ENCODE results near the gene AVPR2.

AVPR2 gene

GRCh38 chrX:153902385-153902784 is 2.1 kb upstream of the AVPR2 start:
- ChIA-PET POLR2A (no interaction called here), CTCF (no interaction called here)
- no peak for TF ChIP-seq CTCF (IDR thresholded peaks at IDR 0.05; ENCODE audit: insufficient read depth, low read length, missing control alignments)
- no peak for DNase-seq (ENCODE audit: low read depth, low spot score)
- no peak overlapping the region for H3K4me3 ChIP-seq (ENCODE audit: low read depth, low read length)

GRCh38 chrX:153903238-153903980 is 1.1 kb upstream of the AVPR2 start:
- ChIA-PET CTCF (no interaction called here), POLR2A (no interaction called here)
- DNase-seq (ENCODE audit: low read depth, low spot score): no peak
- TF ChIP-seq CTCF (IDR thresholded peaks at IDR 0.05; ENCODE audit: insufficient read depth, low read length, missing control alignments): no peak
- H3K4me3 ChIP-seq (ENCODE audit: low read depth, low read length): no peak overlapping the region

DNA sequence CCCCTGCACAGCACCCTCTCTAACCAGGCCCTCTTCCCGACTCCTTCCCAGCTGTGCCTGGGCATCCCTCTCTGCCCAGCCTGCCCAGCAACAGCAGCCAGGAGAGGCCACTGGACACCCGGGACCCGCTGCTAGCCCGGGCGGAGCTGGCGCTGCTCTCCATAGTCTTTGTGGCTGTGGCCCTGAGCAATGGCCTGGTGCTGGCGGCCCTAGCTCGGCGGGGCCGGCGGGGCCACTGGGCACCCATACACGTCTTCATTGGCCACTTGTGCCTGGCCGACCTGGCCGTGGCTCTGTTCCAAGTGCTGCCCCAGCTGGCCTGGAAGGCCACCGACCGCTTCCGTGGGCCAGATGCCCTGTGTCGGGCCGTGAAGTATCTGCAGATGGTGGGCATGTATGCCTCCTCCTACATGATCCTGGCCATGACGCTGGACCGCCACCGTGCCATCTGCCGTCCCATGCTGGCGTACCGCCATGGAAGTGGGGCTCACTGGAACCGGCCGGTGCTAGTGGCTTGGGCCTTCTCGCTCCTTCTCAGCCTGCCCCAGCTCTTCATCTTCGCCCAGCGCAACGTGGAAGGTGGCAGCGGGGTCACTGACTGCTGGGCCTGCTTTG is 1.1 kb downstream of the AVPR2 start:
- DNase-seq (ENCODE audit: low read depth, low spot score): no peak
- ChIA-PET CTCF (no interaction called here), POLR2A (no interaction called here)
- no peak overlapping the region for H3K4me3 ChIP-seq (ENCODE audit: low read depth, low read length)
- no peak for TF ChIP-seq CTCF (IDR thresholded peaks at IDR 0.05; ENCODE audit: insufficient read depth, low read length, missing control alignments)

GRCh38 chrX:153906126-153906917 is 1.8 kb downstream of the AVPR2 start:
- ChIA-PET CTCF (interaction anchor here (1.8 kb wide), 1 partner anchor 16 kb away, joined by 7 read pairs; no protein-coding TSS in a partner anchor), POLR2A (no interaction called here)

DNA sequence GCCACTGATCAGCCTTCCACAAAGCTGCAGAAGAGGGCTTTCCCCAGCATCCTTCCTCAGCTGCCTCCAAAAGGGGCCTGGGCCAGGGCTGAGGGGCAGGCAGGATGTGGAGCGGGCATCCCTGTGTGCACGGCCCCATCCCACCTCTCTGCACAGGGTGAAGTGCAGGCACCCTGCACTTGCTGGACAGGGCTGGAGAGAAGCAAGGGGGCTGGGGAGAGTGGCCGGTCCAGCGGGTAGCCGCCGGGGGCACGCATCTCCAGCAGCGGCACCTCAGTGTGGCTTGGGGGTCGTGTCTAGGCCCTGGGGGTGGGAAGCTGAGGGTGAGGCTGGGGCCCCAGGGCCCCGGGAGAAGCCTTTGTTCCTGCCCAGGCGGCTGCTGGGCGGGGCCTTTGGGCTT is 3.0 kb downstream of the AVPR2 start:
- ChIA-PET CTCF (interaction anchor here (0.8 to 1.8 kb wide), 2 partner anchors 11 to 15 kb away, joined by 3 to 7 read pairs; no protein-coding TSS in a partner anchor), POLR2A (no interaction called here)
- H3K4me3 ChIP-seq (ENCODE audit: low read depth, low read length): no peak overlapping the region
- no peak for DNase-seq (ENCODE audit: low read depth, low spot score)
- TF ChIP-seq CTCF (IDR thresholded peaks at IDR 0.05; ENCODE audit: insufficient read depth, low read length, missing control alignments): no peak

More at GRCh38 chrX:153906126-153906917, 1.8 kb downstream of the AVPR2 start:
- no peak for DNase-seq (ENCODE audit: low read depth, low spot score)
- TF ChIP-seq CTCF (IDR thresholded peaks at IDR 0.05; ENCODE audit: insufficient read depth, low read length, missing control alignments): no peak
- no peak overlapping the region for H3K4me3 ChIP-seq (ENCODE audit: low read depth, low read length)
